ENCODE measurements around the gene NAA15.

GRCh38 chr4:139374251-139374650 is 72.9 kb downstream of the NAA15 start:
- TF ChIP-seq GATA2 (IDR thresholded peaks at IDR 0.05; ENCODE audit: low read depth, low read length): no peak
- no peak for TF ChIP-seq GATA3 (IDR thresholded peaks at IDR 0.05; ENCODE audit: low read depth, low read length)

Data from SH-SY5Y (cell line).